SH-SY5Y (cell line): ENCODE measurements around the gene TWIST2.

Source experiments
- GATA2 ChIP-seq: IDR thresholded peaks from 2 replicates; pipeline ENCODE4 v1.6.1; 2011; ENCODE audit warnings: mild to moderate bottlenecking, low read depth, low read length
- GATA3 ChIP-seq: IDR thresholded peaks from 2 replicates; pipeline ENCODE4 v1.6.1; 2011; ENCODE audit warnings: low read depth, mild to moderate bottlenecking, low read length, moderate library complexity

TWIST2 gene

DNA sequence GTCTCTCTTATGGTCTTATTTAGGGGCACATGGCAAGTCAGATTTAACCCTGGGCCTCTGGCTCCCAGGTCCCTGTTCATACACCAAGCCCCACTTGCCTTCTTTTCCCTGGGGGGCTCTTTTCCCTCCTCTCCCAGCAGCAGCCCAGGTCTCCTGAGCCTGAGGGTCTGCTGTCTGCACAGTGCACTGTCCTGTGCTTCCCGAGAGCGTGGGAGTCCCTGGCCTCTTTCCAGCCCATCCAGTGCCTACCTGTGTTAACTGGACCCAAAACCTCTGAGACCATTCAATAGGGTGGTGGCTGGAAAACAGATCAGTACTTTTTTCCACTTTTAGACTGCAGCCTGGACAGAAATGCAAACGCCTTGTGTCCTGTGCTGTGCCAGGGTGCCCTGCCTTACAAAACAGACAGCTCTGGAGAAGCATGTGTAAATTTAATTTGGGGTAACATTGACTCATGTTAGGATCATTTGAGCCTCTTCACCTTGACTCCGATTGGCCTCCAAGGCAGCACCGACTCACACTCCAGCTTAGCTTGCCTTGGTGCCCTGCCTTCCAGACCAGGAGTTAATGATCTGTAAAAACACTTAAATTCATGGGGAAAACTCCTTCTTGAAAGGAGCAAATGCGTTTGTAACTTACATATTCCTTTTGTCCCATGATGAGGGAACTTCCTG, 34.3 kb downstream of the TWIST2 start:
- TF ChIP-seq GATA3 (no peak), GATA2 (no peak)

- TF ChIP-seq GATA2, result no peak
- no peak for TF ChIP-seq GATA3
Observed at GRCh38 chr2:238883421-238883901, 35.6 kb downstream of the TWIST2 start.

DNA sequence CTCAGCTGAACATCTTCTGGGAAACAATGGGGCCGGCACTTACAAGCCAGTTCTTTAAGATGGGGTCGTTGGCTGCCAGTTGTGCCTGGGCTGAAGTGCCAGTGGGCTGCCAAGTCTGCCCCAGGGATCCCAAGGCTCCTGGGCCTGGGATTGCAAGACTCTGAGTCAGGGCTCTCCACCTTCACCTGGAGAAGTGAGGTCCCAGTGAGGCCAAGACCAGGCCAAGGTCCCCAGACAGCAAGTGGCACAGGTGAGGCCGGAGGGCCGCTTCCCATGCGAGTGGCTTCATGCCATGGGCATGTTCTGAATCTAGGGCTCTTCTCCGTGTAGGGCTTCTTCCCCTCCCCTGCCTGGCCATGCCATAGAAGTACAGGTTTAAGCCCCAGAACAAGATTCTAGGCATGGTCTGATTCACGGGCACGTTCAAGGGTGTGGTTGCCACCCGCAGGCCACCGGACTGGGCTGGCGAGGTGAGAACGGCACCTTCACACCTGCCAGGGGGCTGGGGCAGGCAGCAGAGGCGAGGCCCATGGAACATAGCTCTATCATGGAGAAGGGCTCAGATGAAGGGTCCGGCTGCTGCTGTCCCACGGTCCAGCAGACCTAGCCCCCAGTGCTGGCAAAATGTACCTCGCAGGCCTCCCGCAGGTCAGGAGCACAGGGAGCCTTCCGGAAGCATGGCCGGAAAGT, 36.4 kb downstream of the TWIST2 start:
- TF ChIP-seq GATA3 (no peak), GATA2 (no peak)

DNA sequence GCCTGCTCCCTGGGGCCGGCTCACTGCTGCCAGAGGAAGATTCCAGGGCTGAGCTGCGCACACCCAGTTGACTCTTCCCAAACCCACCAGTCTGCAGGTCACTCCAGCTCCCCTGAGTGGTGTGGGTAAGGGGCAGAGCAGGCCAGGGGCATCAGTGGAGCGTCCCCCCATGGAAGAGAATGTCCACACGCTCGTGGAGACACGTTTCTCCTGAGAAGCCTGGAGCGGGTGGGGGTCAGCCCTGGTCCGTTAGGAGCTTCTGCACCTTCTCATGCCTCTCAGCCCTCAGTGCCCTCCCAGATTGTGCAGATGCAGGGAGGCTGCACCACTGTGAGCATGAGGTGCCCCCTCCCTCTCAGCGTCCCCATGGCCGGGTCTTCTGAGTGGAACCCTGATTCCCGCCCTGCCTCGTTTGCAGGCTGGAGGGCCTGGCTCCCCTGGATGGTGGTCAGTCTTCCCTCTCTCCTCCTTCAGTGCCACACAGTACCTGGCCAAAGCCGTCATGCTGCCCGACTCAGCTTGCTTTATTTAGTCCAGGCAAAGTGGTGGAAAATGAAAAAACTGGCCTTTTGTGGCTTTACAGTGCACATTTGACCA, 37.0 kb downstream of the TWIST2 start:
- TF ChIP-seq GATA3 (no peak), GATA2 (no peak)

- no peak for TF ChIP-seq GATA3
- no peak for TF ChIP-seq GATA2
Observed at GRCh38 chr2:238886453-238887094, 38.7 kb downstream of the TWIST2 start.

DNA sequence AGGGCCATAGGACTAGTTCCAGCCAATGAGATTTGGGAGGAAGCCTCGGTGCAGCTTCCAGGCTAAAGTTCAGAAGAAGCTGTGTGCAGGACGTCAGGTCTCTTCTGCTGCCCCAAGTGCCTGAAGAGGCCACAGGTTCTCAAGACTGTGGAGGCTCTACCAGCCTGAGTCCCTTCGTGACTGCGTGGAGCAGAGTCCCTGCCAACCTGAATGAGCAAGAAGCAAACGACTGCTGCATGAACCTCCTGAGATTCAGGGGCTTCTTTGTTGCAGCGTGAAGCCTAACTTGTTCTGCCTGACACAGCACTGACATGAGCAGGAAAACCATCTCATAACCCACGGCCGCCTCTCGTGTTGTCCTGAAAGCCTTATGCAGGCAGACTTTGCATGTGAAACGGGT, 39.7 kb downstream of the TWIST2 start:
- no peak for TF ChIP-seq GATA2
- no peak for TF ChIP-seq GATA3

GRCh38 chr2:238888781-238889180, 40.9 kb downstream of the TWIST2 start:
- no peak for TF ChIP-seq GATA2
- TF ChIP-seq GATA3, result no peak

GRCh38 chr2:238890131-238890530, 42.2 kb downstream of the TWIST2 start:
- no peak for TF ChIP-seq GATA2
- TF ChIP-seq GATA3, result no peak

GRCh38 chr2:238890618-238891456, 43.0 kb downstream of the TWIST2 start:
- TF ChIP-seq GATA2 (no peak), GATA3 (no peak)

DNA sequence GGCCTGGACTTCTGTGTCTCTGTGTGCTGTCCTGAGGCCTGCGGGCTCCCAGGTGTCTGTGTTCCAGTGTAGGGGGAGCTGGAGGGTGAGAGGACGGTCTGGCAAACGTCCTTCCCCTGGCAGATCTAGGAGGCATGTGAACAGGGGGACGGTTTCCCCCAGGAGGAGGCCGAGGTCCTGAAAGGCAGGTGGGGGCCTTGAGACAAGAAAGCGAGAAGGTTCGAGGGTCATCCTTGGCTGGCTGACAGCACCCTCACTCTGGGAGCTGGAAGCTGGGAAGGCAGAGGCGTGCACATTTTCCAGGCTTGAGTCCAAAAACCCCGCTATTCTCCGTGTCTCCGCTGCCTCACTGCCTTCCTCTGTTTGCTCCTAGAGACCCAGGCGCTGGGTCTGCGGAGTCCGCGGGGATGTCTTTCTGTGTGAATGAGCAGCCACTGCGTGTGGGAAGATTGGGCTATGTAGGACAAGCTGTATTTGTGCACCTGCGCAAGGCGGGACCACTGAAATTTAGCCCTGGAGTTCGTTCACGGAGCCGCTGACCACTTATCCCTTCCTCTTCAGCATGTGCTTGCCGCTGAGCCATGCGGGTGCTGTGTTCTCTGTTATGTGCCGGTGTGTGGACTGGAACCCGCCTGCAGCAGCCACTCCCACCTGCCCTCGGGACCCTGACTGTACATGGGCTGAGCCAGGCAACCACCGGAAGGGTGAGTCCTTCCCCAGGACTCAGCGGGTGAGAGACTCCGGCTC, 43.7 kb downstream of the TWIST2 start:
- TF ChIP-seq GATA3, result no peak
- TF ChIP-seq GATA2, result no peak

- TF ChIP-seq GATA2 (no peak), GATA3 (no peak)
Observed at GRCh38 chr2:238892204-238892500, 44.3 kb downstream of the TWIST2 start.

DNA sequence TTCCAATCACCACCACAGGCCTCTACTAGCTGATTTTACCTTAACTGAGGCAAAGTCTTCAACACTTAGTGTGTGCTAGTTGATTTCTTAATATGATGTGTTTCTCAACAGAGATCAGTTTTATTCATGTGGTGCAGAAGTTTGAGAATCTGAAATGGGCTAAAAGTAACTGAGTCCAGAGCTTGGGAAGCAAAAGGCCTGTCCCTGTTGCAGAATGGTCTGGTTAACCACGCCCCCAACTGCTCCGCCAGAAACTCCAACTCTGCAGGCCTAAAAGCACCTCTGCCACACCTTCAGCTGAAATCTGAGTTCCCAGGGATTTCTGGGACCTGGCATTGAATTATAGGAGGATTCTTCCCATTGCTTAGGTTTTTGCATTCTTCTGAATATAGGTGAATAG, 44.9 kb downstream of the TWIST2 start:
- TF ChIP-seq GATA2, result no peak
- TF ChIP-seq GATA3, result no peak

DNA sequence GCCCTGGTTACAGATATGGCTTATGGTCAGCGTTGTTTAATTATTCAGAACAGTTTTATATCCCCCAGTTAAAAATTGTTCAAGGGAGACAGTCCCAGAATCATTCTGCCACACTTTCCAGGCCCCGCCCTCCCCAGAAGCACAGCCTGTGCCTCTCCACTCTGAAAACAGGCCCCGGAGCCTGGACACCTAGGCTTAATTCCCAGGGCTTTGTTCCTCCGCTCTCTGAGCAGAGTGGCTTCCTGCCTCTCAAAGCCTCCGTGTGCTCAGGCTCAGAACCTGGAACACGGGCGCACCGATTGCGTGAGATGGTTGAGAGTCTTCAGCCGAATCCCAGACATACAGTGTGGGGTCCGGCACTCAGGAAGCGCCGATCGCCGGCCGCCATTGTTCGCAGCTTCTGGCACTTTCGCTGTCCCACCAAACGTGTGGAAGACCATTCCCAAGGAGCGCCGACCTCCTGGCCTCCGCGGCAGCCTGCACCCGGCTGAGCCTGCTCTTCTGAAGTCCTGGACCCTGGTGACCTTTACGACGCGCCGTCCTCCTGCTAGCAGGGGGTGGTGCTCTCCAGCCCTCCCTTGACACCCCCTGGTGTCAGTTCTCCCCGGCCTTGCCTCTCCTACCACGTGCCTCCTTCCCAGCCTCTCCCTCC, 45.6 kb downstream of the TWIST2 start:
- TF ChIP-seq GATA3 (no peak), GATA2 (no peak)
